H1 (cell line): ENCODE results near the gene ARHGAP25. TPM values are rescaled to one million over a fixed set of nuclear protein-coding genes. Genes with fewer than 3 reads are reported as not detected.

Experiments
- CTCF ChIA-PET: fragments of 300-600 bp; sonication (Branson Sonifier 250); formaldehyde crosslinking; loops from one replicate; lab custom pipeline; 2021; ENCODE audit not compliant: partially characterized antibody; lab: Charles Lee
- POLR2A ChIA-PET: fragments of 300-600 bp; sonication (Branson Sonifier 250); formaldehyde crosslinking; loops from one replicate; lab custom pipeline; 2021; ENCODE audit warnings: inconsistent platforms; ENCODE audit not compliant: partially characterized antibody; lab: Charles Lee
- DNase-seq, 2 experiments: peaks; one replicate each; pipeline versions ENCODE4 v3.0.0 to v3.0.0-alpha.2; 2010 to 2022; ENCODE audit warnings: low spot score in 2 of 2, low read depth in 1 of 2, mixed read lengths in 1 of 2
- FAIRE-seq: peaks from 2 replicates; lab custom pipeline; 2011; peaks lifted over from hg19 to GRCh38; lab: Jason Lieb, UNC
- H2AFZ ChIP-seq: 2 replicates; pipeline ENCODE4 v1.8.1; 2012; ENCODE audit warnings: low read length, inconsistent platforms
- H2AK5ac ChIP-seq: 2 replicates; pipeline ENCODE4 v1.6.1; 2013; ENCODE audit warnings: low read depth, low read length
- H2BK120ac ChIP-seq: replicated peaks from 2 replicates; pipeline ENCODE3; 2013; ENCODE audit warnings: low read depth, low read length, inconsistent platforms
- H2BK12ac ChIP-seq: 2 replicates; pipeline ENCODE4 v1.6.1; 2013; ENCODE audit warnings: low read depth, low read length
- H2BK15ac ChIP-seq: 2 replicates; pipeline ENCODE4 v1.6.1; 2013; ENCODE audit warnings: low read length
- H2BK20ac ChIP-seq: 2 replicates; pipeline ENCODE4 v1.6.1; 2013; ENCODE audit warnings: low read length
- H2BK5ac ChIP-seq: 2 replicates; pipeline ENCODE4 v1.6.1; 2013; ENCODE audit warnings: low read depth, low read length
- H3K14ac ChIP-seq: 2 replicates; pipeline ENCODE4 v1.6.1; 2013; ENCODE audit warnings: inconsistent platforms; ENCODE audit not compliant: insufficient read length
- H3K18ac ChIP-seq: 2 replicates; pipeline ENCODE4 v1.6.1; 2013; ENCODE audit warnings: low read length; ENCODE audit errors: extremely low read depth
- H3K23ac ChIP-seq: 2 replicates; pipeline ENCODE4 v1.6.1; 2013; ENCODE audit warnings: inconsistent platforms; ENCODE audit not compliant: insufficient read length
- H3K23me2 ChIP-seq: 2 replicates; pipeline ENCODE4 v1.6.1; 2013; ENCODE audit warnings: low read depth, low read length
- H3K27ac ChIP-seq: 2 replicates; pipeline ENCODE4 v1.6.1; 2011; ENCODE audit warnings: low read depth, low read length, inconsistent platforms
- H3K27me3 ChIP-seq, 4 experiments: replicated peaks in 1 of 4; 1 replicate in 1 of 4; 2 replicates in 3 of 4; pipeline versions ENCODE4 v1.6.1 to v1.8.1; 2011 to 2013; ENCODE audit warnings: low read length in 3 of 4, mild to moderate bottlenecking in 3 of 4, inconsistent platforms in 2 of 4, mixed read lengths in 2 of 4, moderate library complexity in 1 of 4; ENCODE audit not compliant: control insufficient read depth in 3 of 4, insufficient read depth in 3 of 4; ENCODE audit errors: extremely low read depth in 1 of 4
- H3K36me3 ChIP-seq, 4 experiments: 2 replicates each; pipeline versions ENCODE4 v1.6.1 to v1.8.1; 2011 to 2013; ENCODE audit warnings: mild to moderate bottlenecking in 4 of 4, low read length in 3 of 4, moderate library complexity in 2 of 4, control low read depth in 1 of 4, inconsistent platforms in 1 of 4; ENCODE audit not compliant: insufficient read depth in 4 of 4, control insufficient read depth in 2 of 4
- H3K4ac ChIP-seq: replicated peaks from 2 replicates; pipeline ENCODE3; 2013; ENCODE audit warnings: low read length, low read depth, mixed read lengths, inconsistent platforms; ENCODE audit not compliant: insufficient read length
- H3K4me1 ChIP-seq, 4 experiments: replicated peaks in 1 of 4; 1 replicate in 1 of 4; 2 replicates in 3 of 4; pipeline versions ENCODE4 v1.6.1 to v1.8.1; 2011 to 2013; ENCODE audit warnings: low read length in 3 of 4, inconsistent platforms in 2 of 4, mixed read lengths in 1 of 4; ENCODE audit not compliant: insufficient read depth in 4 of 4, control insufficient read depth in 3 of 4
- H3K4me2 ChIP-seq, 2 experiments: 2 replicates each; pipeline versions ENCODE4 v1.6.1 to v1.8.1; 2011 to 2013; ENCODE audit warnings: low read depth in 2 of 2, low read length in 2 of 2, control low read depth in 1 of 2, inconsistent platforms in 1 of 2, mild to moderate bottlenecking in 1 of 2; ENCODE audit not compliant: insufficient read depth in 1 of 2
- H3K4me3 ChIP-seq, 4 experiments: fragments of 200-600, 300-600 bp in 1 of 4; sonication (generic), shearing (Covaris generic), sonication (Bioruptor Twin) in 1 of 4; 2 replicates each; pipeline versions ENCODE4 v1.5.1 to v1.8.1; 2011 to 2016; ENCODE audit warnings: low read length in 4 of 4, low read depth in 3 of 4, control low read depth in 2 of 4, inconsistent platforms in 2 of 4, mild to moderate bottlenecking in 2 of 4, mixed read lengths in 1 of 4, moderate library complexity in 1 of 4; ENCODE audit not compliant: insufficient read depth in 2 of 4; ENCODE audit errors: extremely low read depth in 1 of 4
- H3K56ac ChIP-seq: replicated peaks from 2 replicates; pipeline ENCODE3; 2013; ENCODE audit warnings: low read depth, mild to moderate bottlenecking, mixed read lengths, low read length, inconsistent platforms; ENCODE audit not compliant: insufficient read length
- H3K79me1 ChIP-seq: 2 replicates; pipeline ENCODE4 v1.6.1; 2013; ENCODE audit warnings: low read depth, low read length, control low read depth
- H3K79me2 ChIP-seq, 2 experiments: 2 replicates each; pipeline versions ENCODE4 v1.6.1 to v1.8.1; 2012 to 2013; ENCODE audit warnings: low read length in 2 of 2, mild to moderate bottlenecking in 2 of 2, inconsistent platforms in 1 of 2; ENCODE audit not compliant: insufficient read depth in 2 of 2, control insufficient read depth in 1 of 2
- H3K9ac ChIP-seq, 4 experiments: replicated peaks in 1 of 4; 1 replicate in 1 of 4; 2 replicates in 3 of 4; pipeline versions ENCODE4 v1.6.1 to v1.8.1; 2011 to 2013; ENCODE audit warnings: low read depth in 3 of 4, low read length in 3 of 4, control low read depth in 2 of 4, mild to moderate bottlenecking in 2 of 4, moderate library complexity in 2 of 4, inconsistent platforms in 1 of 4; ENCODE audit errors: extremely low read depth in 1 of 4
- H3K9me3 ChIP-seq, 2 experiments: 2 replicates each; pipeline versions ENCODE4 v1.6.1 to v1.8.1; 2012 to 2013; ENCODE audit warnings: mild to moderate bottlenecking in 2 of 2, moderate library complexity in 2 of 2, control low read depth in 1 of 2, inconsistent platforms in 1 of 2, low read depth in 1 of 2, low read length in 1 of 2, mixed read lengths in 1 of 2; ENCODE audit not compliant: insufficient read depth in 2 of 2
- H4K20me1 ChIP-seq, 2 experiments: replicated peaks in 1 of 2; 2 replicates each; pipeline versions ENCODE3 to v1.8.1; 2011 to 2013; ENCODE audit warnings: inconsistent platforms in 2 of 2, low read length in 2 of 2, mild to moderate bottlenecking in 1 of 2; ENCODE audit not compliant: insufficient read depth in 2 of 2, control insufficient read depth in 1 of 2
- H4K5ac ChIP-seq: 2 replicates; pipeline ENCODE4 v1.6.1; 2013; ENCODE audit warnings: low read length, low read depth, mixed read lengths, inconsistent platforms; ENCODE audit not compliant: insufficient read length
- H4K8ac ChIP-seq: 2 replicates; pipeline ENCODE4 v1.8.0; 2013; ENCODE audit warnings: mild to moderate bottlenecking, moderate library complexity, low read length, inconsistent platforms; ENCODE audit not compliant: insufficient read depth; ENCODE audit errors: extremely low read depth
- H4K91ac ChIP-seq: replicated peaks from 2 replicates; pipeline ENCODE3; 2013; ENCODE audit warnings: low read length, mixed read lengths, inconsistent platforms; ENCODE audit not compliant: insufficient read length
- SIRT6 ChIP-seq: IDR thresholded peaks from one replicate; pipeline ENCODE4 v1.7.1; 2012; ENCODE audit warnings: low read length, inconsistent platforms
- SRF ChIP-seq: IDR thresholded peaks from 2 replicates; pipeline ENCODE4 v1.6.1; 2011; ENCODE audit warnings: mild to moderate bottlenecking, low read depth, low read length, moderate library complexity
- SUZ12 ChIP-seq: fragments of 200-600 bp; sonication (generic); IDR thresholded peaks from 2 replicates; pipeline ENCODE4 v1.6.1; 2012; ENCODE audit warnings: mild to moderate bottlenecking, inconsistent platforms, low read length, moderate library complexity, mixed read lengths
- polyA plus RNA-seq, 7 experiments: library from polyadenylated mRNA; depleted of rRNA in 3 of 7; stranded (reverse) in 5 of 7; unstranded in 2 of 7; fragments of >200 nt in 5 of 7; fragments of 200-250 nt in 2 of 7; gene quantifications; 1 replicate in 5 of 7; 2 replicates in 1 of 7; 4 replicates in 1 of 7; pipeline versions ENCODE4 v1.2.1 to v1.2.3, GENCODE V29; 2011 to 2013; ENCODE audit warnings: missing spikeins in 2 of 7, mixed read lengths in 2 of 7
- total RNA-seq: library from RNA; stranded (reverse); fragmentation: NEBNext Ultra II Directional; extraction: Animal tissue kit (Norgen Biotek cat#: 25700); gene quantifications from 2 replicates; pipeline ENCODE4 v1.2.1, GENCODE V29; 2021

Gene ARHGAP25
- total and polyA plus RNA-seq, 2 of the 8 experiments (the other 6 are each of a cell fraction or from before 2014, with no cell fraction given) = 1.00 to 1.2 TPM

- no peaks in the 10 kb centered on the region for H3K79me1 ChIP-seq
- H3K9ac ChIP-seq = no peak overlapping the region
- no peak overlapping the region for H2BK12ac ChIP-seq
- H4K20me1 ChIP-seq = no peaks in the 10 kb centered on the region
- H3K9me3 ChIP-seq = no peaks in the 10 kb centered on the region
- H3K27ac ChIP-seq = no peak overlapping the region
- no peak overlapping the region for H3K4me3 ChIP-seq
- no peak overlapping the region for H2BK5ac ChIP-seq
- no peak overlapping the region for H4K5ac ChIP-seq
- H3K79me2 ChIP-seq = no peaks in the 10 kb centered on the region
- POLR2A ChIA-PET = no interaction called here
- H2AFZ ChIP-seq = no peak overlapping the region
- H3K14ac ChIP-seq = no peak overlapping the region
- H2BK20ac ChIP-seq = no peak overlapping the region
- CTCF ChIA-PET = interaction anchor here (1.0 kb wide), 1 partner anchor 44 kb away, joined by 3 read pairs; no protein-coding TSS in a partner anchor
- no peaks in the 10 kb centered on the region for H3K4me1 ChIP-seq
- no peak overlapping the region for H3K4me2 ChIP-seq
- no peak overlapping the region for H4K91ac ChIP-seq
- H2BK15ac ChIP-seq = no peak overlapping the region
- no peak for DNase-seq
- no peak overlapping the region for H3K4ac ChIP-seq
- no peak overlapping the region for H3K56ac ChIP-seq
- no peak overlapping the region for H2BK120ac ChIP-seq
- no peak overlapping the region for H3K23ac ChIP-seq
- no peak overlapping the region for H4K8ac ChIP-seq
- no peak overlapping the region for H2AK5ac ChIP-seq
- H3K18ac ChIP-seq = no peak overlapping the region
- H3K27me3 ChIP-seq = no peaks in the 10 kb centered on the region
- H3K23me2 ChIP-seq = no peaks in the 10 kb centered on the region
- TF ChIP-seq SUZ12 (no peak), SIRT6 (no peak), SRF (no peak)
- TF ChIP-seq, all 59 proteins: peak for 0
- no peaks in the 10 kb centered on the region for H3K36me3 ChIP-seq
- FAIRE-seq = no peak
These were observed 130.5 kb downstream of the ARHGAP25 start for GRCh38 chr2:68865108-68865507.
